Measurements from ENCODE around the gene GIGYF1. TPM values are rescaled to one million over a fixed set of nuclear protein-coding genes. Genes with fewer than 3 reads are reported as not detected.
"Not testable (repeated sequence)": the region's sequence is repeated elsewhere in the genome, so short reads cannot be mapped to it uniquely, and the experiment has no call there.

GIGYF1 gene
- total and polyA plus RNA-seq, 2 of the 13 experiments (the other 11 are each of a cell fraction or from before 2014, with no cell fraction given) = 7.6 to 16.1 TPM

GRCh38 chr7:100662194-100662776 is 31.8 kb downstream of the GIGYF1 start:
- intact Hi-C loops (cut with micrococcal nuclease; ENCODE audit: unreplicated experiment); H3K27me3 ChIP-seq (ENCODE audit: control insufficient read depth in 1 of 2, insufficient read depth in 2 of 2, low read length in 2 of 2); H3K36me3 ChIP-seq (replicated peaks in 1 of 2; ENCODE audit: control insufficient read depth in 1 of 2, insufficient read depth in 2 of 2, low read length in 2 of 2); DNase-seq (ENCODE audit: low spot score); ATAC-seq; BruUV-seq (replicated peaks); H2AFZ ChIP-seq (ENCODE audit: low read length); H3K9ac ChIP-seq (ENCODE audit: insufficient read depth, low read depth, low read length); in situ Hi-C loops (cut with HindIII; ENCODE audit: extremely low pct_ligation_motif_present, low pct_unique_long_range_greater_than_20kb); FAIRE-seq; H4K20me1 ChIP-seq (ENCODE audit: insufficient read depth, low read length); H3K4me1 ChIP-seq (ENCODE audit: insufficient read depth, low read length); CTCF ChIA-PET (ENCODE audit: low intra/inter-chr PET ratio, low total read pairs); H3K4me3 ChIP-seq (replicated peaks in 1 of 3; ENCODE audit: insufficient read depth in 1 of 3, low read depth in 2 of 3, low read length in 3 of 3); H3K79me2 ChIP-seq (ENCODE audit: insufficient read depth, low read length); H3K4me2 ChIP-seq (ENCODE audit: low read depth, low read length); H3K27ac ChIP-seq (ENCODE audit: extremely low read length, insufficient read depth, low read length); H3K9me3 ChIP-seq (ENCODE audit: low read length): not testable (repeated sequence)
- POLR2A ChIA-PET = interaction anchor here (0.7 to 2.4 kb wide), 3 partner anchors 11 to 76 kb away, joined by 3 to 8 read pairs (median 6); partner anchors contain the start of genes FBXO24, GNB2 and LRCH4
- 45% methylated on average over 11 of the region's 12 CpGs for WGBS (ENCODE audit: low lambda C conversion rate)

GRCh38 chr7:100655908-100656674 is 38.0 kb downstream of the GIGYF1 start, which contains the start of gene ACTL6B:
Gene ACTL6B (minus strand): TSS chr7:100656448. CDS start chr7:100656354, 94 bp downstream.
- Histone ChIP-seq H3K27me3 (ENCODE audit: control insufficient read depth in 1 of 2, insufficient read depth in 2 of 2, low read length in 2 of 2) (peaks cover 0 to 6% of the 10 kb centered on the region in 2 experiments; a peak in 2 of 5 replicates), H3K79me2 (ENCODE audit: insufficient read depth, low read length) (no peaks in the 10 kb centered on the region), H3K4me3 (replicated peaks in 1 of 3; ENCODE audit: insufficient read depth in 1 of 3, low read depth in 2 of 3, low read length in 3 of 3) (peak within 1 kb of the TSS in 1 of 3 experiments; percentile 33; a peak in 1 of 6 replicates), H3K36me3 (replicated peaks in 1 of 2; ENCODE audit: control insufficient read depth in 1 of 2, insufficient read depth in 2 of 2, low read length in 2 of 2) (no peaks in the 10 kb centered on the region), H3K4me1 (ENCODE audit: insufficient read depth, low read length) (peaks cover 8% of the 10 kb centered on the region), H2AFZ (ENCODE audit: low read length) (no peak within 1 kb of the TSS), H3K9me3 (ENCODE audit: low read length) (no peaks in the 10 kb centered on the region), H3K9ac (ENCODE audit: insufficient read depth, low read depth, low read length) (no peak within 1 kb of the TSS), H4K20me1 (ENCODE audit: insufficient read depth, low read length) (peaks cover 4% of the 10 kb centered on the region; the same call in 1 of the 2 replicates), H3K27ac (ENCODE audit: extremely low read length, insufficient read depth, low read length) (no peak within 1 kb of the TSS), H3K4me2 (ENCODE audit: low read depth, low read length) (peak within 1 kb of the TSS; percentile 39; the same call in 1 of the 2 replicates)
- FAIRE-seq (no peak), ATAC-seq (peak; percentile 75), DNase-seq (ENCODE audit: low spot score) (no peak)
- ChIA-PET POLR2A (interaction anchor here (1.0 to 1.3 kb wide), 5 partner anchors 14 to 70 kb away, joined by 4 to 8 read pairs (median 6); partner anchors contain the start of genes FBXO24, GNB2, LRCH4 and MOSPD3), CTCF (ENCODE audit: low intra/inter-chr PET ratio, low total read pairs) (no interaction called here)
- BruUV-seq (replicated peaks) = no TSS peak
- in situ Hi-C loops (cut with HindIII; ENCODE audit: extremely low pct_ligation_motif_present, low pct_unique_long_range_greater_than_20kb) (no loop called here), intact Hi-C loops (cut with micrococcal nuclease; ENCODE audit: unreplicated experiment) (no loop called here)
- 53% methylated on average over 18 of the region's 63 CpGs for WGBS (ENCODE audit: low lambda C conversion rate)
- TF ChIP-seq PREB (CRISPR knock-in tag; IDR thresholded peaks at IDR 0.05) = no peak
- TF ChIP-seq ELF3 (CRISPR knock-in tag; IDR thresholded peaks at IDR 0.05) = peak; percentile 45; the same call in 1 of the 2 replicates
- TF ChIP-seq ZNF747 (CRISPR knock-in tag; IDR thresholded peaks at IDR 0.05; ENCODE audit: borderline replicate concordance) = peak; percentile 73; the same call in 1 of the 2 replicates
- TF ChIP-seq ZNF547 (CRISPR knock-in tag; IDR thresholded peaks at IDR 0.05) = peak; percentile 87
- peak; percentile 62; the same call in 1 of the 2 replicates for TF ChIP-seq REL (CRISPR knock-in tag; conservative IDR thresholded peaks at IDR 0.05)
- TF ChIP-seq ZNF790 (CRISPR knock-in tag; IDR thresholded peaks at IDR 0.05; ENCODE audit: borderline replicate concordance) = peak; percentile 87; the same call in 1 of the 2 replicates
- TF ChIP-seq REXO4 (CRISPR knock-in tag; IDR thresholded peaks at IDR 0.05; ENCODE audit: borderline replicate concordance) = no peak
- TF ChIP-seq ZNF263 (CRISPR knock-in tag; IDR thresholded peaks at IDR 0.05) = no peak
- TF ChIP-seq CCDC6 (CRISPR knock-in tag; IDR thresholded peaks at IDR 0.05) = no peak
- TF ChIP-seq KLF12 (CRISPR knock-in tag; IDR thresholded peaks at IDR 0.05; ENCODE audit: borderline replicate concordance) = no peak
- TF ChIP-seq SALL2 (CRISPR knock-in tag; IDR thresholded peaks at IDR 0.05) = peak; percentile 88
- TF ChIP-seq ZNF788 (CRISPR knock-in tag; IDR thresholded peaks at IDR 0.05; ENCODE audit: borderline replicate concordance) = 0 out of 2 replicates have a peak, but pooled peaks have one; percentile 50
- TF ChIP-seq IRX3 (CRISPR knock-in tag; IDR thresholded peaks at IDR 0.05; ENCODE audit: borderline replicate concordance, low read depth) = peak; percentile 70; the same call in 1 of the 2 replicates
- TF ChIP-seq RELA (CRISPR knock-in tag; IDR thresholded peaks at IDR 0.05) = 0 out of 2 replicates have a peak, but pooled peaks have one; percentile 46
- TF ChIP-seq ZSCAN29 (CRISPR knock-in tag; conservative IDR thresholded peaks at IDR 0.05) = no peak

Measured in HepG2 (cell line).